Endothelial cell of umbilical vein (primary cell): ENCODE data around the gene TM4SF18. TPM values are rescaled to one million over a fixed set of nuclear protein-coding genes. Genes with fewer than 3 reads are reported as not detected.

Experiments used
- BruUV-seq: library from RNA; stranded (reverse); fragments of 400-500 nt; replicated peaks from 2 replicates; lab custom pipeline; 2021; lab: Mats Ljungman, UMichigan
- CTCF ChIA-PET: fragments of 300-600, 350-600 bp; sonication (Branson Sonifier 250); formaldehyde crosslinking; loops from one replicate; lab custom pipeline; 2021; ENCODE audit warnings: antibody characterized with exemption, inconsistent platforms; lab: Charles Lee
- POLR2A ChIA-PET: fragments of 300-600, 350-600 bp; sonication (Branson Sonifier 250); formaldehyde crosslinking; loops from one replicate; lab custom pipeline; 2021; ENCODE audit warnings: antibody characterized with exemption, inconsistent platforms; lab: Charles Lee
- DNase-seq: peaks from one replicate; pipeline ENCODE4 v3.0.0-alpha.2; 2011; ENCODE audit warnings: low read depth, low spot score
- FAIRE-seq: peaks from 2 replicates; lab custom pipeline; 2011; peaks lifted over from hg19 to GRCh38; lab: Jason Lieb, UNC
- H2AFZ ChIP-seq: 2 replicates; pipeline ENCODE4 v1.6.0; 2012; ENCODE audit warnings: low read depth, low read length, control low read depth, inconsistent platforms
- H3K27ac ChIP-seq: 2 replicates; pipeline ENCODE4 v1.5.1; 2011; ENCODE audit warnings: low read depth, mild to moderate bottlenecking, control low read depth, low read length, moderate library complexity; ENCODE audit not compliant: insufficient read depth
- H3K27me3 ChIP-seq, 2 experiments: 2 replicates each; pipeline versions ENCODE4 v1.6.0 to v1.6.1; 2011; ENCODE audit warnings: low read length in 2 of 2, mixed read lengths in 1 of 2; ENCODE audit not compliant: control insufficient read depth in 2 of 2, insufficient read depth in 2 of 2
- H3K36me3 ChIP-seq, 2 experiments: 2 replicates in 1 of 2; 3 replicates in 1 of 2; pipeline ENCODE4 v1.5.1; 2011; ENCODE audit warnings: low read length in 2 of 2, mild to moderate bottlenecking in 1 of 2, moderate library complexity in 1 of 2; ENCODE audit not compliant: control insufficient read depth in 2 of 2, insufficient read depth in 2 of 2; ENCODE audit errors: extremely low read depth in 1 of 2
- H3K4me1 ChIP-seq: 3 replicates; pipeline ENCODE4 v1.5.1; 2011; ENCODE audit warnings: mild to moderate bottlenecking, low read length; ENCODE audit not compliant: control insufficient read depth, insufficient read depth; ENCODE audit errors: extremely low read depth
- H3K4me2 ChIP-seq: 2 replicates; pipeline ENCODE4 v1.6.1; 2011; ENCODE audit warnings: low read length, control low read depth, mixed read lengths; ENCODE audit not compliant: insufficient read depth
- H3K4me3 ChIP-seq, 3 experiments: fragments of 200-600 bp in 1 of 3; sonication (generic), shearing (Covaris generic) in 1 of 3; replicated peaks in 1 of 3; 2 replicates each; pipeline ENCODE4 v1.5.1; 2011 to 2016; ENCODE audit warnings: control low read depth in 3 of 3, low read length in 3 of 3, mild to moderate bottlenecking in 2 of 3, inconsistent platforms in 1 of 3, low read depth in 1 of 3, moderate library complexity in 1 of 3; ENCODE audit not compliant: insufficient read depth in 1 of 3
- H3K79me2 ChIP-seq: 2 replicates; pipeline ENCODE4 v1.6.0; 2012; ENCODE audit warnings: low read length, inconsistent platforms; ENCODE audit not compliant: control insufficient read depth, insufficient read depth
- H3K9ac ChIP-seq: replicated peaks from 2 replicates; pipeline ENCODE3; 2011; ENCODE audit warnings: low read length, control low read depth; ENCODE audit not compliant: insufficient read depth; ENCODE audit errors: extremely low read depth
- H3K9me1 ChIP-seq: replicated peaks from 3 replicates; pipeline ENCODE4 v1.6.0; 2011; ENCODE audit warnings: mild to moderate bottlenecking, low read length; ENCODE audit not compliant: control insufficient read depth, insufficient read depth; ENCODE audit errors: extremely low read depth
- H3K9me3 ChIP-seq: replicated peaks from 2 replicates; pipeline ENCODE4 v1.5.1; 2012; ENCODE audit warnings: low read length, inconsistent platforms; ENCODE audit not compliant: control insufficient read depth, insufficient read depth
- H4K20me1 ChIP-seq: replicated peaks from 2 replicates; pipeline ENCODE3; 2011; ENCODE audit warnings: mild to moderate bottlenecking, low read length; ENCODE audit not compliant: control insufficient read depth, insufficient read depth; ENCODE audit errors: extremely low read depth
- EZH2 ChIP-seq: IDR thresholded peaks from 2 replicates; pipeline ENCODE4 v1.6.1; 2012; ENCODE audit warnings: borderline replicate concordance, low read depth, mild to moderate bottlenecking, moderate library complexity, low read length, inconsistent platforms; ENCODE audit not compliant: severe bottlenecking
- FOS ChIP-seq: IDR thresholded peaks from 2 replicates; pipeline ENCODE4 v1.6.1; 2011; ENCODE audit warnings: mild to moderate bottlenecking, low read length, moderate library complexity, borderline replicate concordance; ENCODE audit not compliant: insufficient read depth
- GATA2 ChIP-seq: IDR thresholded peaks from 2 replicates; pipeline ENCODE4 v1.7.0; 2011; ENCODE audit warnings: low read depth, mild to moderate bottlenecking, moderate library complexity, mixed read lengths, low read length; ENCODE audit not compliant: insufficient read length, insufficient read depth
- JUN ChIP-seq: IDR thresholded peaks from 2 replicates; pipeline ENCODE4 v1.6.1; 2011; ENCODE audit warnings: borderline replicate concordance, low read depth; ENCODE audit not compliant: insufficient read length, insufficient read depth
- MAX ChIP-seq: IDR thresholded peaks from 2 replicates; pipeline ENCODE4 v1.6.1; 2011; ENCODE audit not compliant: insufficient read depth, insufficient read length
- MYC ChIP-seq: IDR thresholded peaks from one replicate; pipeline ENCODE4 v1.6.1; 2011; ENCODE audit warnings: mild to moderate bottlenecking, low read depth, low read length
- POLR2A ChIP-seq: IDR thresholded peaks from 2 replicates; pipeline ENCODE4 v1.6.1; 2012; ENCODE audit warnings: low read depth, mild to moderate bottlenecking, control low read depth, low read length
- POLR2AphosphoS5 ChIP-seq: IDR thresholded peaks from 2 replicates; pipeline ENCODE4 v1.6.1; 2012; ENCODE audit warnings: low read depth, mild to moderate bottlenecking, control low read depth, low read length, moderate library complexity; ENCODE audit not compliant: insufficient read depth
- dilution Hi-C: fragments of 300-500 bp; cut with MboI; formaldehyde crosslinking; loops from one replicate; pipeline ENCODE4 v1.15.0; 2019; ENCODE audit warnings: low sequenced_read_pairs; ENCODE audit not compliant: extremely low pct_ligation_motif_present
- intact Hi-C: fragments of 100-400 bp; cut with micrococcal nuclease; formaldehyde crosslinking; loops from one replicate; pipeline ENCODE4 v1.10.0; 2022
- polyA plus RNA-seq, 4 experiments: library from polyadenylated mRNA; depleted of rRNA in 3 of 4; stranded (reverse) in 3 of 4; unstranded in 1 of 4; fragments of >200 nt; gene quantifications; 2 replicates each; pipeline versions ENCODE4 v1.2.1 to v1.2.3, GENCODE V29; 2011 to 2012; ENCODE audit warnings: missing spikeins in 1 of 4
- total RNA-seq: library from RNA; stranded (reverse); gene quantifications from 2 replicates; pipeline ENCODE4 v1.2.3, GENCODE V29; 2021
- TF ChIP-seq, protein P1 (sequence below), 2 donors: IDR thresholded peaks; 1 replicate in 1 of 2; 2 replicates in 1 of 2; pipeline ENCODE4 v1.5.1; 2011; ENCODE audit warnings: low read length in 2 of 2, mild to moderate bottlenecking in 2 of 2, moderate library complexity in 2 of 2, control low read depth in 1 of 2, inconsistent platforms in 1 of 2, low read depth in 1 of 2; ENCODE audit not compliant: insufficient read depth in 1 of 2; ENCODE audit errors: extremely low read depth in 1 of 2

TM4SF18 gene
- total and polyA plus RNA-seq, 2 donors (not counting 3 experiments of a cell fraction or from before 2014, with no cell fraction given), result 158 to 163 TPM

DNA sequence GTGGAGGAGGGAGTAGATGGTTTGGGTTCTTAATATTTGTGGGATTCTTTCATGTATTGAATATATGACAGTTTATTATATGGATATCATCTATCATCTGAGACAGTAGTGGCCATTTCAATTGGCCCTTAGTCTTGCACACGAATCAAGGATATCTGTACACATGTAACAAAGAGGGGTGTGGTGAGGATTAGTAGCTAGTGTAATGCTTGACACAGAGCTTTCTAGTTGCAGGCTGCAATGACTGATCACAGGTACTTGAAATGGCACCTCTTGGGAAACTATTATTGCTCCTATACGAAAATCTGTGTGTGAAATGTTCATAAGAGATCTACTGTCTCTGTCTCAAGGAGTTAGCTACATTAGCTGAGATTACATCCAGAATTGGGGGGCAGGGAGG is 31.2 kb upstream of the TM4SF18 start:
- ChIA-PET CTCF (interaction anchor here (1.2 to 3.8 kb wide), 4 partner anchors 8 to 31 kb away, joined by 3 to 10 read pairs (median 7); partner anchors contain the start of gene TM4SF18), POLR2A (no interaction called here)
- no peak for FAIRE-seq
- intact Hi-C loops (no loop called here), dilution Hi-C loops (no loop called here)
- H4K20me1 ChIP-seq, result no peaks in the 10 kb centered on the region
- DNase-seq, result no peak
- no peak overlapping the region for H3K9ac ChIP-seq
- TF ChIP-seq MAX, result no peak
- TF ChIP-seq, protein P1, sequence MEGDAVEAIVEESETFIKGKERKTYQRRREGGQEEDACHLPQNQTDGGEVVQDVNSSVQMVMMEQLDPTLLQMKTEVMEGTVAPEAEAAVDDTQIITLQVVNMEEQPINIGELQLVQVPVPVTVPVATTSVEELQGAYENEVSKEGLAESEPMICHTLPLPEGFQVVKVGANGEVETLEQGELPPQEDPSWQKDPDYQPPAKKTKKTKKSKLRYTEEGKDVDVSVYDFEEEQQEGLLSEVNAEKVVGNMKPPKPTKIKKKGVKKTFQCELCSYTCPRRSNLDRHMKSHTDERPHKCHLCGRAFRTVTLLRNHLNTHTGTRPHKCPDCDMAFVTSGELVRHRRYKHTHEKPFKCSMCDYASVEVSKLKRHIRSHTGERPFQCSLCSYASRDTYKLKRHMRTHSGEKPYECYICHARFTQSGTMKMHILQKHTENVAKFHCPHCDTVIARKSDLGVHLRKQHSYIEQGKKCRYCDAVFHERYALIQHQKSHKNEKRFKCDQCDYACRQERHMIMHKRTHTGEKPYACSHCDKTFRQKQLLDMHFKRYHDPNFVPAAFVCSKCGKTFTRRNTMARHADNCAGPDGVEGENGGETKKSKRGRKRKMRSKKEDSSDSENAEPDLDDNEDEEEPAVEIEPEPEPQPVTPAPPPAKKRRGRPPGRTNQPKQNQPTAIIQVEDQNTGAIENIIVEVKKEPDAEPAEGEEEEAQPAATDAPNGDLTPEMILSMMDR (IDR thresholded peaks at IDR 0.05; ENCODE audit: extremely low read depth in 1 of 2, insufficient read depth in 1 of 2, low read depth in 1 of 2, low read length in 2 of 2), result no peak
- no peak for TF ChIP-seq GATA2
- no peak for TF ChIP-seq FOS
- no peak for TF ChIP-seq POLR2A
- TF ChIP-seq POLR2AphosphoS5, result no peak
- TF ChIP-seq JUN, result no peak
- no peak for TF ChIP-seq EZH2
- TF ChIP-seq MYC, result no peak
- H3K79me2 ChIP-seq, result no peaks in the 10 kb centered on the region
- BruUV-seq, result no TSS peak
- no peaks in the 10 kb centered on the region for H3K27me3 ChIP-seq
- no peaks in the 10 kb centered on the region for H3K9me3 ChIP-seq
- H2AFZ ChIP-seq, result no peak overlapping the region
- H3K9me1 ChIP-seq, result no peaks in the 10 kb centered on the region
- no peak overlapping the region for H3K4me2 ChIP-seq
- H3K4me1 ChIP-seq, result peaks cover 29% of the 10 kb centered on the region
- no peak overlapping the region for H3K27ac ChIP-seq
- H3K4me3 ChIP-seq, result no peak overlapping the region
- H3K36me3 ChIP-seq, result peaks cover 4 to 8% of the 10 kb centered on the region in 2 experiments
